Sigmoid colon (tissue), 4 donors: Measurements from ENCODE around the gene RASA1.

Source experiments
- EP300 ChIP-seq, 4 donors: sonication (generic); formaldehyde crosslinking; IDR thresholded peaks; one replicate each; pipeline ENCODE4 v1.6.1; 2017; ENCODE audit warnings: antibody characterized with exemption in 4 of 4
- POLR2AphosphoS5 ChIP-seq, 4 donors: sonication (generic); formaldehyde crosslinking; IDR thresholded peaks; one replicate each; pipeline ENCODE4 v1.6.1; 2017; ENCODE audit warnings: antibody characterized with exemption in 4 of 4
- TF ChIP-seq, protein P1 (sequence below), 4 experiments: fragments of 450-650 bp in 3 of 4; fragments of 200-600 bp in 1 of 4; IDR thresholded peaks; one replicate each; pipeline ENCODE4 v1.5.1; 2016 to 2019; ENCODE audit warnings: antibody characterized with exemption in 4 of 4, mild to moderate bottlenecking in 3 of 4, moderate library complexity in 2 of 4

DNA sequence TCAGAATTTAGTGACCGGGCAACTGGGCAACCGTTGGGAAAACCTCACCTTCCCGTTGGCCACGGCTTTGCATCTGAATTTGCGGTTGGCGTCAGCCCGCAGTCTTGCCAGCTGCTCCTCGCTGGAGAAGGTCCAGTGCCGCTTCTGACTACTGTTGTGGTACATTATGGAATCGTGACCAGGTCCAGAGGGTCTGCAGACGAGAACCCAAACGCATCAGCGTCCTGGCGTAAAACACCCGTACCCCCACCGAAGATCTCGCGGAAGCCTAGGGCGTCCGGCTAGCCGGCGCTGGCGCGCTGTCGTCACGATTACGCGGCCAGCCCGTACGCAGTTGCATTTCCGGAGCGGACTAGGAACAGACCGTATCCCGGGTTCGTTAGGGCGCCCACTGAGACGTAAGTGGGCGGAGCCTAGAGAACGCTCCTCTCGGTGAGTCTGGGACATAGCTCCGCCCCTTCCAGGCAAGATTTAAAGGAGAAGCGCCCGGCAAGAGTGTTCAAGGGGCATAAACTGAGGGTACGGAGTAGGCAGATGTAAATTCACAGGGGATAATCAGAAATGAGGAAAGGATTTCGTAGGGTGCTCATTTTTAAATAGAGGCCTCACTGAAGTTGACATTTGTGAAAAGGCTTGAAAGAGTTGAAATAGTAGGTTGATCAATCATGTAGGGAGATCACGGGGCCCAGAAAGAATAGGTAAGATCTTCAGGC is 145.1 kb downstream of the RASA1 start, which contains the start of gene CCNH:
- TF ChIP-seq EP300 (IDR thresholded peaks at IDR 0.05) (peak; percentile 64 to 97 (median 85)), POLR2AphosphoS5 (IDR thresholded peaks at IDR 0.05) (peak; percentile 98 to 99 (median 99))
- TF ChIP-seq, protein P1, sequence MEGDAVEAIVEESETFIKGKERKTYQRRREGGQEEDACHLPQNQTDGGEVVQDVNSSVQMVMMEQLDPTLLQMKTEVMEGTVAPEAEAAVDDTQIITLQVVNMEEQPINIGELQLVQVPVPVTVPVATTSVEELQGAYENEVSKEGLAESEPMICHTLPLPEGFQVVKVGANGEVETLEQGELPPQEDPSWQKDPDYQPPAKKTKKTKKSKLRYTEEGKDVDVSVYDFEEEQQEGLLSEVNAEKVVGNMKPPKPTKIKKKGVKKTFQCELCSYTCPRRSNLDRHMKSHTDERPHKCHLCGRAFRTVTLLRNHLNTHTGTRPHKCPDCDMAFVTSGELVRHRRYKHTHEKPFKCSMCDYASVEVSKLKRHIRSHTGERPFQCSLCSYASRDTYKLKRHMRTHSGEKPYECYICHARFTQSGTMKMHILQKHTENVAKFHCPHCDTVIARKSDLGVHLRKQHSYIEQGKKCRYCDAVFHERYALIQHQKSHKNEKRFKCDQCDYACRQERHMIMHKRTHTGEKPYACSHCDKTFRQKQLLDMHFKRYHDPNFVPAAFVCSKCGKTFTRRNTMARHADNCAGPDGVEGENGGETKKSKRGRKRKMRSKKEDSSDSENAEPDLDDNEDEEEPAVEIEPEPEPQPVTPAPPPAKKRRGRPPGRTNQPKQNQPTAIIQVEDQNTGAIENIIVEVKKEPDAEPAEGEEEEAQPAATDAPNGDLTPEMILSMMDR (IDR thresholded peaks at IDR 0.05): no peak
